GM18502 (cell line): ENCODE measurements around the gene CTAG1A.
"Not testable (repeated sequence)": the region's sequence is repeated elsewhere in the genome, so short reads cannot be mapped to it uniquely, and the experiment has no call there.

ENCODE experiments used
- ATAC-seq: cut with Tn5 transposase; IDR thresholded peaks from one replicate; pipeline ENCODE4 v1.9.1; 2021; ENCODE audit warnings: mild to moderate bottlenecking; ENCODE audit not compliant: unreplicated experiment, poor library complexity

The CTAG1A gene

DNA sequence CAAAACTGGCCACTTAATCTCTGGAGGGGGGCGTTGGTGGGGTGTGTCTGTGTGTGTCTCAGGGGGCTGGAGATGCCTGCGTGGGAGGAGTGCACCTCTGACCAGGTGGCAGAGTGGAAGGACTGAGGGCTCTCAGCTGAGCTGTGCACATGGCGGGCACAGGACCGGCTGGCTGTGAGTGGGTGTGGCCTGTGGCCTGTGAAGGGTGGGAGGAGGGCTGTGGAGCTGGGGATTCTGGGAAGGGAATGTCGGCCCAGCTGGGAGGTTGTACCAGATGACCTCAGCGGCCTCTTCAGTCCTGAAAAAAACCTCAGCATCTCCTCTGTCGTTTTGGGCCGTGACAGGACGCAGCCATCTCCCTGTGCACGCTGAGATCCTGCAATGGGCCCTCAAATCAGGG lies 22.6 kb upstream of the CTAG1A start:
- not testable (repeated sequence) for ATAC-seq

DNA sequence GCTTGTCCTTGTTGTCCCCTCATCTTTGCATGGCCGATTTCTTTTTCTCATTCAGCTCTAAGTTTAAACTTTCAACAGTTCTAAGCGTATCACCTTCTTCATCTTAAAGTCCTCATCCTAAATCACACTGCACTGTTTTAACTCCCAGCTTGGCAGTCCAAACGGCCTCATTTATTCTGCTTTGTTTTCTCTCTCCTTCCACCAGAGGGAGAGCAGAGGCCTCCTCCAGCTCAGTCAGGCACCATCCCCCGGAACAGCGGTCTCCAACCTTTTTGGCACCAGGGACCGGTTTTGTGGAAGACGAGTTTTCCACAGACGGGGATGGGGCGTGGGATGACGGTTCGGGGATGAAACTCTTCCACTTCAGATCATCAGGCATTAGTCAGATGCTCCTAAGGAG lies 14.6 kb upstream of the CTAG1A start:
- not testable (repeated sequence) for ATAC-seq

DNA sequence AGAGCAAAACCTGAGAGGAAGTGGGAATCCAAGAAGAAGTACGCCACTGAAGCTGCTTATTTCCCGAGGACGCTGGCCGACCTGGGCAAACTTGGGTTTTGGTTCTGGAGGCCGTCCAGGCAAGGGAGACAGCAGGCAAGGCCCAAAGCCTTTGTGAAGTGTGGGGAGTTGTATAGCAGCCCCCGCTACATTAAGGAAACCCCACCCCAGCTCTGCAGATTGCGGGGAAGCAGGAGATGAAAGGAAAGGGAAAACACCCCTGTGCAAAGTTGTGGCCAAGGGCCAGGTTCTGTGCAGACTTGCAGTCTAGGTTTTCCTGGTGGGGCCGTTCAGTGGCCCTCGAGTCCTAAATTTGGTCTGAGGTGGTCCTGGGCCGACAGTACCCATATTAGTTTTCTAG lies 11.9 kb upstream of the CTAG1A start:
- ATAC-seq: not testable (repeated sequence)

- not testable (repeated sequence) for ATAC-seq
These were observed 9.9 kb upstream of the CTAG1A start for GRCh38 chrX:154575076-154575475.

DNA sequence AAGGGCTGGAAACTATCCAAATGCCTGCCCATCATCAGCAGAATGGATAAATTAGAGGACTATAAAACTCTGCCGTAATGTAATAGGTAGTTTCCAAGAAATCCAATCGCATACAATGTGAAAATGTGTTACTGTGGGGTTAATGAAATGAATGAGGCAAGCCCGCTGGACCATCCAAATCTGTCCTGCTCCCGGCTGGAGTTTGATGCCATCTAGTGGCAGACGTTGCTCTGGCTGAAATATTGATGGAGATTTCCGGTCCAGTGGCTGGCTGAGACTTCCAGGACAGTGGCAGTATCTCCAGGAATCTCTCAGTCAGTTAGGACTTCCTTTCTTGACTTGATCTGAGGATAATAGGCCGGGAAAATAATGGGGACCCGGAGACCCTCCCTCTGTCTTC lies 1.9 kb upstream of the CTAG1A start:
- ATAC-seq: not testable (repeated sequence)

DNA sequence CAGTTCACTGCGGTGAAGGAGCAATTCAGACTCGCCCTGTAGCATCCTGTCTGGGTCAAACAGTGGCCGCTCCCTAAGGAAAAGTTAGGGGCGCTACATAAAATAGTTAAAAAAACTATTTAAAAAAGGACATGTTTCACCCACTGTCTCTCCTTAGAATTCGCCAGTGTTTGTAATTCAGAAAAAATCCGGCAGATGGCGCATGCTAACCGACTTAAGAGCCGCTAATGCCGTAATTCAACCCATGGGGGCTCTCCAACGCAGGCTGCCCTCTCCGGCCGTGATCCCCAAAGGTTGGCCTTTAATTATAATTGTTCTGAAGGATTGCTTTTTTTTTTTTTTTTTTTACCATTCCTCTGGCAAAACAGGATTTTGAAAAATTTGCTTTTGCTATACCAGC lies 5.5 kb downstream of the CTAG1A start:
- ATAC-seq: not testable (repeated sequence)

DNA sequence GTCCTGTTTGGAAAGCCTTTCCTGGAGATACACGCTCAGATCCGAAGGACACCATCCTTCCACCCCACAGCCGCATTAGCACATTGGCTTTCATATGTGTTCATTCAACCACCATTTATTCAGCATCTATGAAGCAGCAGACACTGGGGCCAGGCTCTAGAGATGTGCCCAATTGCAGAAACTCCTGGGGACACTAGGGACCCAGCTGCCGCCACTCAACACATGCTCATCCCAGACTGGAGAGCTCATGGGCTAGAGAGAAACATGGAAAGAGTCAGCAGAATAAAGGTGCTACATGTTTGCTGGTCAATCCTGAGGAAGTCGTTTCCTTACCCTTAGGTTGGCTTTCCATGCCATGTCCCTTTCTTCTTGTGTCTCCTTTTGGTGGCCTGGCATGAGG lies 7.6 kb downstream of the CTAG1A start:
- ATAC-seq: no peak

- no peak for ATAC-seq
These were observed 8.3 kb downstream of the CTAG1A start for GRCh38 chrX:154593201-154593600.

DNA sequence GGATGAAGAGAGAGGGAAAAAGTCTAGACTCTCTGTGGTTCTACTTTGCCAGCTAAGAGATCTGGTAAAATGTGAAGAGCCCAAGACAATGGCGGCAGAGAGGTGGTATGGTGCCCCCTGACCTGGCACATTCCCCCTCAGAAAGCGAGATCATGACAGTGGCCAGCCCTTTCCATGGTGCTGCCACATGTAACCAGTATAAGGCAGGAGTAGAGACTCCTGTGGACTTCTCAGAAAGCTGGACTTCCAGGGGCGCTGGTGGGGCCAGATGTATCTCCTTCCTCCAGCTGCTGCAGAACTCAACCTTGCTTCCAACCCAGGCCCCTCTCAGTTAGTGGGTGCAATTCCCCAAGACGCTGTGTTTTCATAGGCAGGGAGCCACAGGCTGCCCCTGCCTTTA lies 9.6 kb downstream of the CTAG1A start:
- ATAC-seq: no peak

DNA sequence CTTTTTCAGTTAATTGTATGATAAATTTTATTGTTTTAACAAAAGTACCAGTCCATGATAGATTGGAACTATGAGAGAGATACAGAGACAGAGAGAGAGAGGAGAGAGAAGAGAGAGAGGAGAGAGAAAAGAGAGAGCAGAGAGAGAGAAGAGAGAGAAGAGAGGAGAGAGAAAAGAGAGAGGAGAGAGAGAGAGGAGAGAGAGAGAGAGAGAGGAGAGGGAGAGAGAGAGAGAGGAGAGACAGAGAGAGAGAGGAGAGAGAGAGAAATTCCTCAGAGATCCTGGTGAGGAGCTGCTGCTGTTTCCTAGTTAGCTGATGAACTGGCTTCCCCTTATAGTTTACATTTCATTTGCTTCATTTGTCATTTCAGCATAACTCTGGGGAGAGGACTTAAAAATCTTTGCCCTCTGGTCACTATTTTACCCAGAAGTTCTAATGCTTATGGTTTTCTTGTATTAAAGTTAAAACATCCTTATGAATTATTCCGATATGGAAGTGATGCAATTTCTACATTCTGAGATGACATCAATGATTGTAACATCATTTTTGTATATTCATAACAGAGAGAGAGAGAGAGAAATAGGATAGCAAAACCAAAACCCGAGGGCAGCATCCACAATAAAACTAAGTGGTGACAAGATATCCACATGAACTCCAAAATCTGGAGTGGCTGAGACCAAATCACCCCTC lies 10.8 kb downstream of the CTAG1A start:
- ATAC-seq: no peak

DNA sequence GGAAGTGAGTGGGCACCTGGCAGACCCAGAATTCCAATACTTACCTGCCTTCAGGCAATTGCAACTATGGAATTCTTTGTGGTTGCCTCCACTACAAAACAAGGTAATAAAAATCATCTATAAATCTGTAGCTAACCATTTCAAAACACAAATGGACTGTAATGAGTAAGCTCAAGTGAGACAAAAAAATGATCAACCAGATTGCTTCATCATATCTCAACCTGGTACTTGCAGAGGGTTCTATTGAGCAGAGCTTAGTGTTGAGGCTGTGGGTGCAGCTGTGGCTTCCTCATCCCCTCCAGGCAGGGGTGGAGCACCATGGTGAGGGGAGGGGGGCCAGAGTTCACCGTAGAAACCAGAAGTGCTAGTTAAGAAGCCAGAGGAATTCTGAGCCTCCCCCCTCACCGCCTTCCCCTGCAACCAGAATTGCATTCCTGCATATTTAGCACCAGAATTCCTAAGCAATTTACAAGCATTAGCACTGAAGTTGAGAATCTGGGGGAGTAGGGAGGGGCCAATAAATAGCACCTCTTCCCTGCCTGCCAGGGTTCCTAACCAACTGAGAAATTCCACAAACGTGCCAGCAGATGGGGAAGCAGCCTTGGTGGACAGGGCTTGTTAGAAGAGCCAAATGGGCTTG lies 11.5 kb downstream of the CTAG1A start:
- ATAC-seq: no peak

GRCh38 chrX:154597221-154597620 lies 12.3 kb downstream of the CTAG1A start:
- no peak for ATAC-seq

DNA sequence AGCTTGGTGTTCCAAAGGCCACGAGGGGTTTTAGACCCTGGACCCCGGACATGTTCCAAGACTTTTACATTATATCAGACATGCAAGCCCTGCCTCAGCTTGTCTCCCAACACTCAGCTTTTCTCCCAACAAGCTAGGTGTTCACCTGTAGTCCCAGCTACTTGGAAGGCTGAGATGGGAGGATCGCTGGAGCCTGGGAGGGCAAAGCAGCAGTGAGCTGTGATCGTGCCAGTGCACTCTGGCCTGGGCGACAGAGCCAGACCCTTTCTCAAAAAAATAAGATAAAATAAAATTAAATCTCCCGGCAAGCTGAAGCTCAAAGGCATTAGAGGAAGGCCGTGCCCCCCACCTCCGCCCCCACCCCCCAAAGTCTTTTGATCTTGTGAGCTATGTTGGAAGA lies 13.7 kb downstream of the CTAG1A start:
- ATAC-seq: no peak

DNA sequence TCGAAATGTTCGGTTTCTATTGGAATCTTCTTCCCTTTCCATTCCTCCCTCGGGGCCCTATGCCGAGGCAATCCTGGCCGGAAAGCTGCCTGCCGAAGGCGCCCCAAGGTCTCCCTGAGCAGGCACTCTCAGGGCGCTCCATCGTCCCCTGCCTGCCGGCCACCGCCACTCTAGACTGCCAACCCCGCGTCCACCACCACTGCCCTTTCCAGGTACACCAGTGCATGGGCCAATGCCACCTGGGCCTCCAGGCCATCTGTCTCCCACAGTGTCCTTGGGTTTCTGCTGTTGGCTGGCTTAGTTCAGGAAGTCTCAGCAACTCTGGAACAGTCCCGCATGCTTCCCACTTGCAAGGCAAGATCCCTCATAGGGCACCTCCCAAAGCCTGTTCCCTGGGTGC lies 14.6 kb downstream of the CTAG1A start:
- ATAC-seq: no peak

DNA sequence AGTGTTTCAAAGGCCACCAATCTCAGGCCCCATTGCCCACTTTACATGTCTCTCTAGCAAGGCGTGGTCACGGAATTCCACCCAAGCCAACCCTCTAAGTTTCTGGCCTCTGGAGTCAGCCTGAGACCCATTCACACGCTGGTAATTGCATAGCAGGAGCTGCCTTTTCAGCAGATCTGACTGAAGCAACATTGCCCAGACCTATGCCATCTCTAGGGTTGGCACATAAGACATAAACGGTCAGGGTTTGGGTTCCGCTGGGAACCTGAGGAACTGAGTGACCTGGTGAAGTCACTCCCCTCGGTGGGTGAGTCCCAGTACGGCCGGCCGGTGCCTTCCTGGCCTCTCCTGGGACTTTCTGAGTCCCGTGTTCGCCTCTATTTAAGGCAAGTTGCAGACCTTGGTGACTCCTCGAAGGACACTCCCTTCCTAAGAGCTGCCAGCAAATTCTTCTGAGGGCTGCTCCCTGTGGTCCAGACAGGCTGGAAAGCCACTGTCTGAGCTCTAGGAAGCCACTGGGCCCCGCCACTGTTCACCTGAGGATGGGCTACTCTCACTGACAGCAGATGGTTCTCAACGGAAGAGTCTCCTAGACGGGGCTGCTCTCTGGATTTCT lies 15.9 kb downstream of the CTAG1A start:
- ATAC-seq: no peak

GRCh38 chrX:154602226-154602625 lies 17.3 kb downstream of the CTAG1A start:
- no peak for ATAC-seq

GRCh38 chrX:154602766-154603437 lies 18.0 kb downstream of the CTAG1A start:
- ATAC-seq: no peak

- ATAC-seq: no peak
These were observed 18.8 kb downstream of the CTAG1A start for GRCh38 chrX:154603438-154604430.

DNA sequence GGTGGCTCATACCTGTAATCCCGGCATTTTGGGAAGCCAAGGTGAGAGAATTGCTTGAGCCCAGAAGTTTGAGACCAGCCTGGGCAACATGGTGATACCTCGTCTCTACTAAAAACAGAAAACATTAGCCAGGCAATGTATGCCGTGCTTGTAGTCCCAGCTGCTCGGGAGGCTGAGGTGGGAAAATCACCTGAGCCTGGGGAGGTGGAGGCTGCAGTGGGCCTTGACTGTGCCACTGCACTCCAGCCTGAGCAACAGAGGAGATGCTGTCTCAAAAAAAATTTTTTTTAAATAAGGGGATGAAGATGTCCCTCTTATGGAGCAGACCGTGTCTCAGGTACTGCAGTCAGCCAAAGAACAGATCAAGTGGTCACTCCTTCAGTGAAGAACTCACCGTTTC lies 20.6 kb downstream of the CTAG1A start:
- ATAC-seq: no peak

DNA sequence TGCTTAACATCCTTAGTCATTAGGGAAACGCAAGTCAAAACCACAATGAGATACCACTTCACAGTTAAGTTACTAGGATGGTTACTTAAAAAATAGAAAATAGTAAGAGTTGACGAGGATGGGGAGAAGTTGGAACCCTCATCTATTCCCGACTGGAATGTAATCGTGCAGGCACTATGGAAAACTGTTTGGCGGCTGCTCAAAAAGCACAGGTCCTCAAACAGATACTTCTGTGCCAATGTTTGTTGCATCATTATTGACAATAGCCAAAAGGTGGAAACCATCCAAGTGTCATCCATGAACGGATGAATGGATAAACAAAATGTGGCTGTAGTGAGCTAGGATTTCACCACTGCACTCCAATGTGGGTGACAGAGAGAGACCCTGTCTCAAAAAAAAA lies 22.4 kb downstream of the CTAG1A start:
- ATAC-seq: no peak
